Ovary (tissue), 9 donors: ENCODE data around the gene ATP8B3. TPM values are rescaled to one million over a fixed set of nuclear protein-coding genes. Genes with fewer than 3 reads are reported as not detected.
A peak's percentile ranks its signal among the peaks of the same experiment; 100 is the strongest.

Source experiments
- DNase-seq, 5 donors: peaks; one replicate each; pipeline ENCODE4 v3.0.0-alpha.2; 2019 to 2020
- H3K27ac ChIP-seq, 2 donors: fragments of 200-600 bp; one replicate each; pipeline versions ENCODE4 v1.5.1 to v1.8.0; 2019 to 2022
- H3K27me3 ChIP-seq: fragments of 200-600 bp; one replicate; pipeline ENCODE4 v1.8.0; 2022
- H3K36me3 ChIP-seq: fragments of 200-600 bp; sonication (generic); one replicate; pipeline ENCODE4 v1.5.1; 2019
- H3K4me1 ChIP-seq: one replicate; pipeline ENCODE4 v1.8.1; 2013; ENCODE audit warnings: mild to moderate bottlenecking, moderate library complexity; ENCODE audit not compliant: insufficient read depth
- H3K4me3 ChIP-seq: fragments of 200-600 bp; sonication (generic); one replicate; pipeline ENCODE4 v1.5.1; 2017
- H3K9me3 ChIP-seq, 2 donors: fragments of 200-600 bp in 1 of 2; sonication (generic) in 1 of 2; one replicate each; pipeline versions ENCODE4 v1.5.1 to v1.8.1; 2013 to 2019; ENCODE audit warnings: mild to moderate bottlenecking in 1 of 2, moderate library complexity in 1 of 2
- CTCF ChIP-seq, 3 donors: fragments of 450-650 bp in 2 of 3; fragments of 200-600 bp in 1 of 3; IDR thresholded peaks; one replicate each; pipeline versions ENCODE4 v1.5.1 to v1.8.0; 2016 to 2022; ENCODE audit warnings: antibody characterized with exemption in 3 of 3, mild to moderate bottlenecking in 1 of 3
- EP300 ChIP-seq: sonication (generic); formaldehyde crosslinking; IDR thresholded peaks from one replicate; pipeline ENCODE4 v1.6.1; 2017; ENCODE audit warnings: antibody characterized with exemption
- POLR2A ChIP-seq: fragments of 450-650 bp; IDR thresholded peaks from one replicate; pipeline ENCODE4 v1.6.1; 2017; ENCODE audit warnings: antibody characterized with exemption, mild to moderate bottlenecking, moderate library complexity
- WGBS, 3 donors: extraction: QIAGEN DNeasy Blood & Tissue Kit in 1 of 3; methylation state at CpG; one replicate each; pipeline versions ENCODE4 v1.1.5 to v1.1.7; 2013 to 2017; 5-methylcytosine and 5-hydroxymethylcytosine counted together
- intact Hi-C, 4 donors: fragments of 100-400 bp; cut with DNase I; formaldehyde crosslinking; loops; one replicate each; pipeline versions ENCODE4 v1.11.0 to v1.15.1; 2022 to 2023
- polyA plus RNA-seq, 2 donors: library from polyadenylated mRNA; stranded (reverse); fragments of 200-250 nt in 1 of 2; fragments of 350-450 nt in 1 of 2; fragmentation: Illumina TruSeq in 1 of 2; extraction: RNeasy Lipid Tissue Mini Kit (QIAGEN cat#74804) in 1 of 2; gene quantifications; one replicate each; pipeline ENCODE4 v1.2.3, GENCODE V29; 2013 to 2014
- total RNA-seq, 7 donors: library from RNA; depleted of rRNA in 2 of 7; stranded (reverse); fragments of >200 nt in 2 of 7; fragmentation: NEBNext Ultra II Directional in 3 of 7; extraction: Animal tissue kit (Norgen Biotek cat#: 25700) in 3 of 7; gene quantifications; one replicate each; pipeline versions ENCODE4 v1.1.0 to v1.2.4, GENCODE V29; 2016 to 2023
- donor health status: DM: no; HTN: no; CAD: no; lungs with moderate emphysema.
- donor health status: DM: no; HTN: no; CAD: no.
- donor health status: Bipolar disorder and iron deficiency.
- donor health status: DM: yes; HTN: yes; CAD: no.
- donor health status: DM: no; HTN: no; CAD: no.
- donor health status: DM: yes; HTN: yes; CAD: no.

Gene ATP8B3
- total and polyA plus RNA-seq, 9 donors = 0.72 to 3.2 (median 1.5) TPM

DNA sequence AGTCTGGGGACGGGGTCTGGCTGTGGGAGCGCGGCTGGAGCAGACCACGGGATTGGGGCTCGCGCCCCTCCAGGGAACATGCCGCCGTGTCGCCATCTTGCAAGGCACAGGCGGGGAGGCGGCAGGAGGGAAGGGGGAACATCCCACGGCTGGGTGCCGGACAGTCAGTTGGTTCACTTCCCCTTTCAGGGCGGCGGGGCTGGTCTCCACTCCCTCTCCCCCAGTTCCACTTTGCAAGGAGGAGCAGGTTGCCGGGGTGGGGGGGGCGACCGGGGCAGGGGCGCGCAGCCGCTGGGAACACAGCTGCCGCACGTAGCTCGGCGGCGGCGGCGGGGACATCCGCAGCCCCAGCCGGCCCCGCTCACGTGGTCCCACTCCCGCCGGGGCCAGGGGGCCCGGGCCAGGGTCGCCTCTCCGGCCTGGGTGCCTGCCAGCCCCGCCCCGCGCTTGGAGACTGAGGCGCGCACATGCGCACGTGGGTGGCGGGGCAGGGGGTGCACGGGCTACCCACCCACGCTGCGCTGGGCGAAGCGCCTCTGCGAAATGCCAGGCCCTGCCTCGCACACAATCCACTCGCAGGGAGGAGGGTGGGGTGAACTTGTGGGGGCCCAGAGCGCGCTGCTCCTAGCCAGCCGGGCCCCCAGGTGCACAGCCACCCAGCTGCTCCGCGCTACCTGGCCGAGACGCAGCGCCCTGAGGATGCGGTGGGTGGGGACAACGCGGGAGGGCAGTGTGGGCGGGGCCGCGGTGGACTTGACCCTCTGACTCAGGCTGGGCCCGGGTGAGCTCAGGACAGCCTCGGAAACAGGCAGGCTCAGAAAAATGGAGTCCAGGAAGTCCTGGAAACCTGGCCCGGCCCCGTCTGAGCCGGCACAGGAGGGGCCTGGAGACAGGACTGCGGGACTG is 44.9 kb upstream of the ATP8B3 start:
- Histone ChIP-seq H3K27me3 (no peaks in the 10 kb centered on the region), H3K9me3 (no peaks in the 10 kb centered on the region), H3K4me3 (peak overlapping the region; percentile 16), H3K27ac (peak overlapping the region; percentile 54 to 62), H3K36me3 (no peaks in the 10 kb centered on the region), H3K4me1 (peaks cover 28% of the 10 kb centered on the region)
- 7 to 9% (median 8%) methylated on average over 54 to 73 of the region's 73 CpGs for WGBS, 3 donors
- DNase-seq = peak; percentile 70 to 85 (median 78)
- TF ChIP-seq EP300 = no peak
- TF ChIP-seq POLR2A = no peak
- TF ChIP-seq CTCF (IDR thresholded peaks at IDR 0.05) = no peak
- intact Hi-C loops = no loop called here

- no peaks in the 10 kb centered on the region for H3K36me3 ChIP-seq
- TF ChIP-seq EP300 (no peak), POLR2A (no peak), CTCF (IDR thresholded peaks at IDR 0.05) (no peak)
- H3K27me3 ChIP-seq = no peaks in the 10 kb centered on the region
- DNase-seq = no peak
- H3K4me3 ChIP-seq = peak overlapping the region; percentile 16
- peak overlapping the region; percentile 12 to 49 for H3K27ac ChIP-seq
- intact Hi-C loops = no loop called here
- peaks cover 26% of the 10 kb centered on the region for H3K4me1 ChIP-seq
- 61 to 75% (median 65%) methylated on average over 3 to 6 of the region's 6 CpGs for WGBS, 3 donors
- no peaks in the 10 kb centered on the region for H3K9me3 ChIP-seq
These were observed 44.2 kb upstream of the ATP8B3 start for GRCh38 chr19:1856345-1856697.

GRCh38 chr19:1855828-1856255 is 43.8 kb upstream of the ATP8B3 start:
- no peaks in the 10 kb centered on the region for H3K27me3 ChIP-seq
- WGBS, 3 donors = 59 to 81% (median 63%) methylated on average over 13 of the region's 13 CpGs
- no peaks in the 10 kb centered on the region for H3K9me3 ChIP-seq
- H3K27ac ChIP-seq = peak overlapping the region in 1 of 2 donors; percentile 49
- no peak for DNase-seq
- no peak overlapping the region for H3K4me3 ChIP-seq
- intact Hi-C loops = no loop called here
- peaks cover 22% of the 10 kb centered on the region for H3K4me1 ChIP-seq
- H3K36me3 ChIP-seq = no peaks in the 10 kb centered on the region
- TF ChIP-seq POLR2A (no peak), EP300 (no peak), CTCF (IDR thresholded peaks at IDR 0.05) (no peak)

DNA sequence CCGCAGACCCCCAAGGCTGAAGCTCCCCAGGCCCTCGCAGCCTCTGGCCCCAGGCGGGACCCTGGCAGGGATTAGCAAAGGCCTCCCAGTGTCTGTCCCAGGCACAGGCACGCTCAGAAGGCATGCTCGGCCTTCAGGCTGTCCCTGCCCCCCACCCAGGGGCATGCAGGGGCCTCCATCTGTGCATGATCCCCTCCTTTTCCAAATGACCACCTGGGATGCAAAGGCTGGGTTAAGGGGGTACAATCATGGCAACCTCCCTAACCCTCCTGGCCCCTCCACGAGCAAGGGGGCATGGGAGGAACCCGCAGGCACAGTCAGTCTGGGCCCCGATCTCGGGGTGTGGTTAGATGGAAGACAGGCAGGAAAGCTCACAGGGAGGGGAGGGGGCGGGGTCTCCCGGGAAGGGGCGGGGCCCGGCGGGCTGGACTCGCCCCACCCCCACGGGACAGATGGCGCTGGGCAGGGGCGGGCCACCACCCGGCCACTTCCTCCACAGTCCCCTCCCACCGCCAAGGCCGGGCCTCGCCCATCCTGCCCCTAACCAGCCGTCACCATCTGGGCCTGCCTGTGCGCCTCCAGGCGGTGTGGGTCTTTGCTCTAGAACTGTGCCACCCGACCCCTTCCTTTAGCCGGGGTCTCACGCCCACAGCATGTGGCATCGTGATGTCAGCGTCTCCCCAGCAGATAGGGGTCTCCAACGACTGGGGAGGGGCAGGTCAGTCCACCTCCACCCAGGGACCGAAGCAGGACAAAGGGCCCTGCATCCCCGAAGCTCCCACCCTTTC is 43.2 kb upstream of the ATP8B3 start:
- peak in 4 of 5 donors; percentile 62 to 71 (median 70) for DNase-seq
- peaks cover 22% of the 10 kb centered on the region for H3K4me1 ChIP-seq
- H3K36me3 ChIP-seq = no peaks in the 10 kb centered on the region
- H3K27ac ChIP-seq = peak overlapping the region in 1 of 2 donors; percentile 49
- WGBS, 3 donors = 35 to 61% (median 55%) methylated on average over 24 to 33 of the region's 33 CpGs
- intact Hi-C loops = no loop called here
- no peak for TF ChIP-seq EP300
- no peak for TF ChIP-seq POLR2A
- TF ChIP-seq CTCF (IDR thresholded peaks at IDR 0.05) = no peak
- no peaks in the 10 kb centered on the region for H3K27me3 ChIP-seq
- no peak overlapping the region for H3K4me3 ChIP-seq
- H3K9me3 ChIP-seq = no peaks in the 10 kb centered on the region
